Skeletal muscle cell (primary cell): ENCODE measurements around the gene MYF5.
A peak's percentile ranks its signal among the peaks of the same experiment; 100 is the strongest.

Source experiments
- DNase-seq: peaks from one replicate; pipeline ENCODE4 v3.0.0-alpha.2; 2010; ENCODE audit warnings: low read depth
- H3K4me3 ChIP-seq: 2 replicates; pipeline ENCODE4 v1.5.1; 2011; ENCODE audit warnings: low read depth, mild to moderate bottlenecking, control low read depth, low read length, moderate library complexity

The MYF5 gene

DNA sequence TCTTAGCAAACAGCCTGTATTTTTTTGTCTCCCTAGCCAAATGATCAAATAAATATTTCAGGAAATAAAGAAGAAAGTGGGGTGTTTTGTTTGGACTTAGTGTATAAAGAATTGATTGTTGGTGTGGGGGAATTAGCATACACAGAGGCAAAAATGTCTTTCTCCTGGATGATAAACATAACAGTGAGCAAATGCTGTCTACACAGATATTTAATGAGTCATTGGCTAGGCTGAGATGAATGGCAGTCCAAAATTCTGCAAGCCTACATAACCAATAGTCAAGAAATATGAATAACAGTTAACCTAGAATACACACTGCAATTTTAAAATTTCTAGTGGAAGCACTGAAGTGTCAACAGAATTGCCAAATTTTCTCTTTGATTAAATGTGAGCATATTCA, 35.8 kb downstream of the MYF5 start:
- H3K4me3 ChIP-seq, result no peak overlapping the region
- no peak for DNase-seq

DNA sequence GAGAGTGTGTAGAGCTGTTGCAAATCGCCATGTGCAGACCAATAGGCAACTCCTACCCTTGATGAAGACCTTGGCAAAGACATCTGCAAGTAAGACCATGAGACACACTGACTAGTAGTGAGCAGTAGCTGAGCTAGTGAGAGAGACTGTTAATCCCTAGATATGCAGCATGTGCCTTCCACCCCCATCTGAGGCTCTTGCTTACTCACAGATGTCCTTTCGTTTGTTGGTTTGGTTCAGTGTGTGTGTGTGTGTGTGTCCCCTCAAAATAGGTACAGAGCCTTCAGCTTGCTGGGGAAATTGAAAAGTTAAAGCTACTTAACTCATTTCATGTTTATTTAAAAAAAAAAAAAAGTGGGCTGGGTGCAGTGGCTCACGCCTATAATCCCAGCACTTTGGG, 37.6 kb downstream of the MYF5 start:
- H3K4me3 ChIP-seq, result no peak overlapping the region
- no peak for DNase-seq

DNA sequence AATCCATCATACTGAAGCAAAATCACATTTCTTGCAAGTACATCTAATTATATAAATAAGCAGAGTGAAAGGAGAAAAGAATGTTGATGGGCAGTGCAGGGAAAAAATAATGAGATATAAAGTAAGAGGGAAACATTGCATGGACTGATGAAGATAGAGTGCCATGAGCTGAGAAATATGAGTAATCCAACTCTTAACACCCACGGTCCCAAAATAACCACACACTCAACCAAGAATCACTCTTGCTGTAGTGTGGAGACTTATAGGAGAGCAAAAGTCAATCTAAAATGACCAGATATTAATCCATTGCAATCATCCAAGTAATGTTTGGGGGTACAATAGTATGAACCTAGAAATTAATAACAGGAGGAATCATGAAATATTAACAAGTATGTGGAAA, 40.2 kb downstream of the MYF5 start:
- no peak overlapping the region for H3K4me3 ChIP-seq
- peak; percentile 24 for DNase-seq

DNA sequence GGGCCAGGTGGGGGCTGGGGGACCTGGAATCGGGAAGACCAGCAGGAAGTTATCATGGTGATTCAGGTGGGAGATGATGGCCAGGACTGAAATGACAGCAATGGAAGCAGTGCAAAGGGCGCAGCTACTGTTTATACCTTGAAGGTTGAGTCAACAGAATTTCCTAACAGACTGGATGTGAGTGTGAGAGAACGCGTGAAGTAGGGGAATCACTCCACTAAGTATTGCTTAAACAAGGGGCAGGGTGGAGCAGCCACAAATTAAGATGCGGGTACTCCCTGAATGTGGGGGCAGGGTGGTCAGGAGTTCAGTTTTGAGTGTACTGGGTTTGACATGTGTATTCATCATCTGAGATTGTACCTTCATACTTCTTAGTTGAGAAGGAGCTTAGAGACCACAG, 45.1 kb downstream of the MYF5 start:
- no peak for DNase-seq
- no peak overlapping the region for H3K4me3 ChIP-seq

DNA sequence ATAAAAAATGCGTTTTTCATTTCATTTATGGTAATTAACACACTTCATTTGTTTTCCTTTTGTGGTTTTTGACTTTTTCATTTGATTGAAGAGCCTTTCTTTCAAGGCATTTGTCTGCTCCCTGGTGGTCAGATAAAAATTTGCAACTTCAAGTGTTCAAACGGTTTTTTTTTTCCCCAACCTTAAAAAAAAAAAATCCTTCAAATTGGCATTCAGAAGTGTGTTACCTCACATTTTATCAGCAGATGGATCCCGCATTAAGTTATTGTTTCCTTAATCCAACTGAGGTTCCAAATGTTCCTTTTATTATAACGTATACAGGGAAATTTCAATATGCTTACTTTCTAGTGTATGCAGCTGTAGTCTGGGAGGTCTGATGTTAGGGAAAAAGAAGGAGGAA, 47.2 kb downstream of the MYF5 start:
- no peak for DNase-seq

DNA sequence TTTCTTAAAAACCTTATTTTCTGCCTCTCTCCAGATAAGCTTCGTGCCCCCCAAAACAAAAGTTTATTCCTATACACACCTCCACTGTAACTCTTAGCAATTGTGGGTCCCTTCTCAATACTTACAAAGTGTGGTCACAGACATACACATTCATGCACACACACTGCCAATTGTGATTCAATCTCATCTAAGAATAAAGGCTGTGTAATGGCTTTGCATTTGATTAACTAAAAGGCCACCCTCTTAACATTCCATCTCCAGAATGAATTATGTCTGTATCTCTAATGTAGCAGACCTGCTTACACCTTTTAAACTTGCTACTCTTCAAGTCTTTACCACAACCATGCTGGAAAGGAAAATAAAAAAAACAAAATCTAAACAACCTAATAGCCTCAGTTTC, 49.5 kb downstream of the MYF5 start:
- DNase-seq, result no peak
- H3K4me3 ChIP-seq, result no peak overlapping the region

More for the DNA sequence above, 47.2 kb downstream of the MYF5 start:
- no peak overlapping the region for H3K4me3 ChIP-seq

DNA sequence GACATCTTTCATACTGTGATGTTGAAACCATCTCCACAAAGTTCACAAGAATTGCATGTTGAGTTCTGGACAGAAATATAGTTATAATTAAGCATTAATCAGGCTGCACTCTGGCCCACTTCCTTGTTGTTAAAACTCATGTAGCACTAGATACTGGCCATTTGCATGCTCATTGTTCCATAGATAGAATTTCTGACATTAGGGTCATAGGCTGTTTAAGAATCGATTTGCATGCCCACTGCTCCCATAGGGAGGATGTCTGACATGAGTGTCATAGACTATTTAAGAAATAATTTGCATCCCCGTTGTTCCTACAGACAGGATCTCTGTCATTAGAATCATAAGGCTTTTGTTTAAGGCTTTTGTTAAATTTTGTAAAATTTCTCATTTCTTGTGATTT, 50.2 kb downstream of the MYF5 start:
- H3K4me3 ChIP-seq, result no peak overlapping the region
- no peak for DNase-seq
